Measurements from ENCODE around the gene CACNA1B. TPM values are rescaled to one million over a fixed set of nuclear protein-coding genes. Genes with fewer than 3 reads are reported as not detected.

The CACNA1B gene
- total RNA-seq, 6 donors from 2014 or later, result 0.03 to 0.15 (median 0.03) TPM; not detected in 3

- H3K36me3 ChIP-seq, result no peaks in the 10 kb centered on the region
- DNase-seq (no peak), ATAC-seq (ENCODE audit: low FRiP score in 2 of 2) (no peak)
- H3K27ac ChIP-seq, result no peak overlapping the region
- TF ChIP-seq CTCF (IDR thresholded peaks at IDR 0.05) (no peak), EP300 (IDR thresholded peaks at IDR 0.05) (no peak), POLR2A (IDR thresholded peaks at IDR 0.05) (no peak), POLR2AphosphoS5 (IDR thresholded peaks at IDR 0.05) (no peak)
- H3K4me1 ChIP-seq, result peaks cover 0 to 13% (median 4%) of the 10 kb centered on the region in 4 donors
- no peak overlapping the region for H3K4me3 ChIP-seq
- 89 to 92% methylated on average over 2 to 4 of the region's 4 CpGs for WGBS, 2 donors
- H3K27me3 ChIP-seq, result peaks cover 0 to 16% (median 4%) of the 10 kb centered on the region in 4 donors
- H3K9me3 ChIP-seq, result no peaks in the 10 kb centered on the region
Observed at GRCh38 chr9:138025417-138025816, 147.8 kb downstream of the CACNA1B start.

- peak in 1 of 2 donors; percentile 11 for DNase-seq
- Histone ChIP-seq H3K36me3 (no peaks in the 10 kb centered on the region), H3K4me3 (no peak overlapping the region), H3K27me3 (peaks cover 0 to 16% (median 4%) of the 10 kb centered on the region in 4 donors), H3K4me1 (peaks cover 0 to 13% (median 4%) of the 10 kb centered on the region in 4 donors), H3K9me3 (no peaks in the 10 kb centered on the region), H3K27ac (no peak overlapping the region)
- 78 to 94% methylated on average over 6 to 7 of the region's 7 CpGs for WGBS, 2 donors
- TF ChIP-seq EP300 (IDR thresholded peaks at IDR 0.05), result no peak
- no peak for TF ChIP-seq CTCF (IDR thresholded peaks at IDR 0.05)
- no peak for TF ChIP-seq POLR2AphosphoS5 (IDR thresholded peaks at IDR 0.05)
- no peak for TF ChIP-seq POLR2A (IDR thresholded peaks at IDR 0.05)
- peak in 1 of 2 donors; percentile 62 for ATAC-seq (ENCODE audit: low FRiP score in 2 of 2)
Observed at GRCh38 chr9:138025908-138026307, 148.3 kb downstream of the CACNA1B start.

- H3K4me1 ChIP-seq, result peaks cover 0 to 3% (median 0%) of the 10 kb centered on the region in 4 donors
- ATAC-seq (ENCODE audit: low FRiP score in 2 of 2) (no peak), DNase-seq (no peak)
- H3K9me3 ChIP-seq, result no peaks in the 10 kb centered on the region
- H3K36me3 ChIP-seq, result no peaks in the 10 kb centered on the region
- H3K4me3 ChIP-seq, result no peak overlapping the region
- WGBS, 2 donors, result 86% methylated on average over 1 of the region's 1 CpG
- peaks cover 0 to 5% (median 0%) of the 10 kb centered on the region in 4 donors for H3K27me3 ChIP-seq
- H3K27ac ChIP-seq, result no peak overlapping the region
- TF ChIP-seq CTCF (IDR thresholded peaks at IDR 0.05) (no peak), EP300 (IDR thresholded peaks at IDR 0.05) (no peak), POLR2AphosphoS5 (IDR thresholded peaks at IDR 0.05) (no peak)
Observed at GRCh38 chr9:138028596-138028995, 151.0 kb downstream of the CACNA1B start.

GRCh38 chr9:138031186-138031585 lies 153.6 kb downstream of the CACNA1B start:
- Histone ChIP-seq H3K4me1 (no peaks in the 10 kb centered on the region), H3K9me3 (no peaks in the 10 kb centered on the region), H3K4me3 (no peak overlapping the region), H3K27ac (no peak overlapping the region), H3K27me3 (no peaks in the 10 kb centered on the region), H3K36me3 (no peaks in the 10 kb centered on the region)
- WGBS, 2 donors, result 50 to 59% methylated on average over 3 of the region's 3 CpGs
- TF ChIP-seq POLR2AphosphoS5 (IDR thresholded peaks at IDR 0.05) (no peak), EP300 (IDR thresholded peaks at IDR 0.05) (no peak), CTCF (IDR thresholded peaks at IDR 0.05) (no peak), POLR2A (IDR thresholded peaks at IDR 0.05) (no peak)
- ATAC-seq (ENCODE audit: low FRiP score in 2 of 2) (no peak), DNase-seq (no peak)

GRCh38 chr9:138033950-138034349 lies 156.4 kb downstream of the CACNA1B start:
- DNase-seq, result no peak
- Histone ChIP-seq H3K27me3 (no peaks in the 10 kb centered on the region), H3K36me3 (no peaks in the 10 kb centered on the region), H3K27ac (no peak overlapping the region), H3K4me3 (no peak overlapping the region), H3K4me1 (no peaks in the 10 kb centered on the region), H3K9me3 (no peaks in the 10 kb centered on the region)
- 60 to 64% methylated on average over 1 to 4 of the region's 4 CpGs for WGBS, 2 donors
- TF ChIP-seq CTCF (IDR thresholded peaks at IDR 0.05) (no peak), POLR2A (IDR thresholded peaks at IDR 0.05) (no peak), POLR2AphosphoS5 (IDR thresholded peaks at IDR 0.05) (no peak), EP300 (IDR thresholded peaks at IDR 0.05) (no peak)
- ATAC-seq (ENCODE audit: low FRiP score in 2 of 2), result no peak

All from upper lobe of left lung (tissue), 6 donors.